ENCODE results near the gene LOXHD1.

Gene LOXHD1

DNA sequence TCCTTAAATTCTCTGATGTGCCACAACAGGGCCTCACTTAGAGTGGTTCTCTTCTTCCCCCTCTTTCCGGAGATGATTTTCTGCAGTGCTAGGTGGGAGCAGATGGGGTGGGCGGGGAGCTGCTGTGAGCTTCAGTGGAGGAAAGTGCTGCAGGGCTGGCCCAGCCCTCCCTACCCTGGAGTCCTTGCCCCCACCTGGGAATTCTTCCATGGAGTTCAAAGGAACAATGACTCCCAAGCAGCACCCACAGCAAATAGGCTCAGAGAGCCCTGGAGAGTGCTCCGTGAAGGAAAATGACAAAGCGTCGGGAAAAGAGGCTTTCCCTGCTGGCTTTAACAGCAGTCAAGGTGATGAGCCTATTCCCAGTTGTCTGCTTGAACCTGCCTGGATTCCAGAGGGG is 28.8 kb downstream of the LOXHD1 start:
- H3K4me1 ChIP-seq (ENCODE audit: control insufficient read depth in 2 of 2, insufficient read depth in 2 of 2, low read length in 2 of 2): no peaks in the 10 kb centered on the region
- H3K36me3 ChIP-seq (ENCODE audit: control insufficient read depth in 2 of 2, insufficient read depth in 2 of 2, low read length in 2 of 2): no peaks in the 10 kb centered on the region
- no peaks in the 10 kb centered on the region for H3K9me3 ChIP-seq (ENCODE audit: control insufficient read depth in 2 of 2, low read length in 2 of 2)
- H3K27ac ChIP-seq (ENCODE audit: low read depth in 2 of 2, low read length in 2 of 2): no peak overlapping the region
- no peak overlapping the region for H3K9ac ChIP-seq (ENCODE audit: low read depth in 1 of 2, low read length in 2 of 2)
- no peak overlapping the region for H3K4me3 ChIP-seq (ENCODE audit: low read length in 2 of 2)
- no peaks in the 10 kb centered on the region for H3K27me3 ChIP-seq (ENCODE audit: control insufficient read depth in 2 of 2, insufficient read depth in 2 of 2, low read length in 2 of 2)

DNA sequence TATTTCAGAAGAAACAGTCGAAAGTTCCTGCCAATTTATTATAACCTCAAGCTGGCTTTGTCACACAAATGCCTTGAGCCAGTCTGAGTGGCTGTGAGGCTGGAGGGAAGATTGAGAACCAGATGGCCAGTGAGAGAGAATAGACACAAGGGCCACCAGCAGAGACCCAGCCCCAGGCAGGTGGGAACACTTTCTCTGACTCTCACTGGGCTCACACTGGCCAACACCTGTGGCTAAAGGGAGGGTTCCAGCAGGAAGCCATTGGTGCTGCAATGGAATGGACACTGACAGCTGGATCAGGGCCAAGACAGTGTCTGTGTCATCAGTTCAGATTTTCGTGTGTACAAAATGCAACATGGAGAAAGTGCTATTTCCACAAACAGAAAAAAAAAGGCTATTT is 29.9 kb downstream of the LOXHD1 start:
- Histone ChIP-seq H3K9ac (ENCODE audit: low read depth in 1 of 2, low read length in 2 of 2) (no peak overlapping the region), H3K4me1 (ENCODE audit: control insufficient read depth in 2 of 2, insufficient read depth in 2 of 2, low read length in 2 of 2) (no peaks in the 10 kb centered on the region), H3K4me3 (ENCODE audit: low read length in 2 of 2) (no peak overlapping the region), H3K9me3 (ENCODE audit: control insufficient read depth in 2 of 2, low read length in 2 of 2) (no peaks in the 10 kb centered on the region), H3K27ac (ENCODE audit: low read depth in 2 of 2, low read length in 2 of 2) (no peak overlapping the region), H3K27me3 (ENCODE audit: control insufficient read depth in 2 of 2, insufficient read depth in 2 of 2, low read length in 2 of 2) (no peaks in the 10 kb centered on the region), H3K36me3 (ENCODE audit: control insufficient read depth in 2 of 2, insufficient read depth in 2 of 2, low read length in 2 of 2) (no peaks in the 10 kb centered on the region)

DNA sequence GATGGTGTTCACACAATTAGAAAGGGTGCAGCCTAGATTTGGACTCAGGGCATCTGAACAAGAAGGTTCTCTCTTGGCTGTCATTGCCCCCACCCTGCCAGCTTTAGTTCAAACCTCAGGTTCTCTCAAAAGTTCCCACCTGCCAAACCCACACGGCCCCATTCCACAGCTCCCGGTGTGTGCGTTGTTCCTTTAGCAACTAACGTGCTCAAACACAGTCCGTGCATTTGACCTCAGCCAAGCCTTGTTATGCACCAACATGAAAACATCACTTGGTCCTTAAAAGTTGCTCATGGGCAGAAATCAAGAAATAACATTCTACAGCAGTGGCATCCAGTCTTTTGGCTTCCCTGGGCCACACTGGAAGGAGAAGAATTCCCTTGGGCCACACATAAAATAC is 32.0 kb downstream of the LOXHD1 start:
- no peaks in the 10 kb centered on the region for H3K4me1 ChIP-seq (ENCODE audit: control insufficient read depth in 2 of 2, insufficient read depth in 2 of 2, low read length in 2 of 2)
- H3K36me3 ChIP-seq (ENCODE audit: control insufficient read depth in 2 of 2, insufficient read depth in 2 of 2, low read length in 2 of 2): no peaks in the 10 kb centered on the region
- no peaks in the 10 kb centered on the region for H3K27me3 ChIP-seq (ENCODE audit: control insufficient read depth in 2 of 2, insufficient read depth in 2 of 2, low read length in 2 of 2)
- no peak overlapping the region for H3K4me3 ChIP-seq (ENCODE audit: low read length in 2 of 2)
- H3K9ac ChIP-seq (ENCODE audit: low read depth in 1 of 2, low read length in 2 of 2): no peak overlapping the region
- H3K27ac ChIP-seq (ENCODE audit: low read depth in 2 of 2, low read length in 2 of 2): no peak overlapping the region
- H3K9me3 ChIP-seq (ENCODE audit: control insufficient read depth in 2 of 2, low read length in 2 of 2): no peaks in the 10 kb centered on the region

GRCh38 chr18:46624127-46624526 is 32.9 kb downstream of the LOXHD1 start:
- no peak overlapping the region for H3K27ac ChIP-seq (ENCODE audit: low read depth in 2 of 2, low read length in 2 of 2)

DNA sequence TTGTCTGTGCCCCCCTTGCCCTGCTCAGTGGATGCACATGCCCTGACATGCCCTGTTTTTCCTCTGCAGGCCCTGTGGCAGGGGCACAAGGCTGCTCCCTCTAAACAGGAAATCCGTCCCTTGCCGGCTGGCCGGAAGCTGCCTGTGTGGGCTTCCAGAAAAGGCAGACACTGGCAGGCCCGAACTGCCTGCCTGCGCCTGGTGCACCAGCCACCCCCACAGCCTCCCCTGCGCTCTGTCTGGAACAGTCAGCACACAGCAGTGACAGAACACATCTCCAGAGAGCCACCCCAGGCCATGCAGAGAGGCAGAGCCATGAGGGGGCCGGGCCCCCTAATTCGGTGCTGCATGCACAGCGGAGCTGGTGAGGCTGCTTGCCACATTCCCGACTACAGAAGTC is 33.5 kb downstream of the LOXHD1 start:
- Histone ChIP-seq H3K9ac (ENCODE audit: low read depth in 1 of 2, low read length in 2 of 2) (no peak overlapping the region), H3K9me3 (ENCODE audit: control insufficient read depth in 2 of 2, low read length in 2 of 2) (no peaks in the 10 kb centered on the region), H3K4me3 (ENCODE audit: low read length in 2 of 2) (no peak overlapping the region), H3K27ac (ENCODE audit: low read depth in 2 of 2, low read length in 2 of 2) (no peak overlapping the region), H3K27me3 (ENCODE audit: control insufficient read depth in 2 of 2, insufficient read depth in 2 of 2, low read length in 2 of 2) (no peaks in the 10 kb centered on the region), H3K36me3 (ENCODE audit: control insufficient read depth in 2 of 2, insufficient read depth in 2 of 2, low read length in 2 of 2) (no peaks in the 10 kb centered on the region), H3K4me1 (ENCODE audit: control insufficient read depth in 2 of 2, insufficient read depth in 2 of 2, low read length in 2 of 2) (no peaks in the 10 kb centered on the region)

More at GRCh38 chr18:46624127-46624526, 32.9 kb downstream of the LOXHD1 start:
- no peak overlapping the region for H3K4me3 ChIP-seq (ENCODE audit: low read length in 2 of 2)
- H3K9ac ChIP-seq (ENCODE audit: low read depth in 1 of 2, low read length in 2 of 2): no peak overlapping the region
- no peaks in the 10 kb centered on the region for H3K36me3 ChIP-seq (ENCODE audit: control insufficient read depth in 2 of 2, insufficient read depth in 2 of 2, low read length in 2 of 2)
- no peaks in the 10 kb centered on the region for H3K4me1 ChIP-seq (ENCODE audit: control insufficient read depth in 2 of 2, insufficient read depth in 2 of 2, low read length in 2 of 2)
- no peaks in the 10 kb centered on the region for H3K27me3 ChIP-seq (ENCODE audit: control insufficient read depth in 2 of 2, insufficient read depth in 2 of 2, low read length in 2 of 2)
- no peaks in the 10 kb centered on the region for H3K9me3 ChIP-seq (ENCODE audit: control insufficient read depth in 2 of 2, low read length in 2 of 2)

DNA sequence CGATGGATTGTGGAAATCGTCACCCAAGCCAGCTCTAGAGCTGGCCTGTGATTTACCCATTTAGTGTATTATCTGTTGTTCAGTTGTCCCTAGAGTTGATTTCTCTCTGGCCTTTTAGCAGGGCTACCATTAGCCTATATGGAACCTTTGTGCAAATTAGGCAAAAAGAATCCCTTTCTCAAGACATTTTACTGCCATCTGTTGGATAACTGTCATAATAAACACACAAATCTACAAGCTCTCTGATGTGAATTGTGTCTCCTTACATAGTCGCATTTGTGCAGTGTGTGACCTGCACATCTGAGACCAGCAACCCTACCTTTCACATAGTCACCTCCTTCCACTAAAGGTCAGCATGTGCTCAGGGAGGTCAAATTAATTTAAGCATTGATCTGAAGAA is 34.0 kb downstream of the LOXHD1 start:
- H3K4me1 ChIP-seq (ENCODE audit: control insufficient read depth in 2 of 2, insufficient read depth in 2 of 2, low read length in 2 of 2): no peaks in the 10 kb centered on the region
- H3K27me3 ChIP-seq (ENCODE audit: control insufficient read depth in 2 of 2, insufficient read depth in 2 of 2, low read length in 2 of 2): no peaks in the 10 kb centered on the region
- no peaks in the 10 kb centered on the region for H3K9me3 ChIP-seq (ENCODE audit: control insufficient read depth in 2 of 2, low read length in 2 of 2)
- H3K36me3 ChIP-seq (ENCODE audit: control insufficient read depth in 2 of 2, insufficient read depth in 2 of 2, low read length in 2 of 2): no peaks in the 10 kb centered on the region
- no peak overlapping the region for H3K9ac ChIP-seq (ENCODE audit: low read depth in 1 of 2, low read length in 2 of 2)
- no peak overlapping the region for H3K27ac ChIP-seq (ENCODE audit: low read depth in 2 of 2, low read length in 2 of 2)
- no peak overlapping the region for H3K4me3 ChIP-seq (ENCODE audit: low read length in 2 of 2)

DNA sequence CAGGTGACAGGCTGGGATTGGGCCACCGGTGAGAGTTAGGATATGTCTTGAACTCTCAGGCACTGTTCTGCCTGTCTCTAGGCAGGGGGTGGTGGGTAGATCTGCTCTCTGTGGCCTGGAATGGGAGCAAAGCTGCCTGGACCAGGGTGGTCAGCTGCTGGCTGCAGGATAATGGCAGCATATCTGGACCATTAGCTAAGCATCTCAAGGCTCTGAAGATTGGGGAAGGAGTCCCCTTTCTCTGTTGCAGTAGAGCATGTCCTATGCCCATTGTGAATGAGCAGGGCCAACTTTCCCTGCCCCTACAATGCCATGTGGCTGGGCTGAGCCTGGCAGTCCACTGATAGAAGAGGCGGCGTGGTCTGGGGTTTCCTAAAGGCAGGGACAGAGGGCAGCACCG is 34.6 kb downstream of the LOXHD1 start:
- H3K4me3 ChIP-seq (ENCODE audit: low read length in 2 of 2): no peak overlapping the region

GRCh38 chr18:46621871-46622270 is 35.1 kb downstream of the LOXHD1 start:
- H3K4me1 ChIP-seq (ENCODE audit: control insufficient read depth in 2 of 2, insufficient read depth in 2 of 2, low read length in 2 of 2): no peaks in the 10 kb centered on the region
- no peak overlapping the region for H3K27ac ChIP-seq (ENCODE audit: low read depth in 2 of 2, low read length in 2 of 2)
- no peaks in the 10 kb centered on the region for H3K36me3 ChIP-seq (ENCODE audit: control insufficient read depth in 2 of 2, insufficient read depth in 2 of 2, low read length in 2 of 2)
- H3K27me3 ChIP-seq (ENCODE audit: control insufficient read depth in 2 of 2, insufficient read depth in 2 of 2, low read length in 2 of 2): no peaks in the 10 kb centered on the region
- no peak overlapping the region for H3K4me3 ChIP-seq (ENCODE audit: low read length in 2 of 2)
- H3K9me3 ChIP-seq (ENCODE audit: control insufficient read depth in 2 of 2, low read length in 2 of 2): no peaks in the 10 kb centered on the region
- H3K9ac ChIP-seq (ENCODE audit: low read depth in 1 of 2, low read length in 2 of 2): no peak overlapping the region

More for the DNA sequence above, 34.6 kb downstream of the LOXHD1 start:
- H3K9me3 ChIP-seq (ENCODE audit: control insufficient read depth in 2 of 2, low read length in 2 of 2): no peaks in the 10 kb centered on the region
- no peaks in the 10 kb centered on the region for H3K4me1 ChIP-seq (ENCODE audit: control insufficient read depth in 2 of 2, insufficient read depth in 2 of 2, low read length in 2 of 2)
- H3K27ac ChIP-seq (ENCODE audit: low read depth in 2 of 2, low read length in 2 of 2): no peak overlapping the region
- no peaks in the 10 kb centered on the region for H3K36me3 ChIP-seq (ENCODE audit: control insufficient read depth in 2 of 2, insufficient read depth in 2 of 2, low read length in 2 of 2)
- no peak overlapping the region for H3K9ac ChIP-seq (ENCODE audit: low read depth in 1 of 2, low read length in 2 of 2)
- no peaks in the 10 kb centered on the region for H3K27me3 ChIP-seq (ENCODE audit: control insufficient read depth in 2 of 2, insufficient read depth in 2 of 2, low read length in 2 of 2)

DNA sequence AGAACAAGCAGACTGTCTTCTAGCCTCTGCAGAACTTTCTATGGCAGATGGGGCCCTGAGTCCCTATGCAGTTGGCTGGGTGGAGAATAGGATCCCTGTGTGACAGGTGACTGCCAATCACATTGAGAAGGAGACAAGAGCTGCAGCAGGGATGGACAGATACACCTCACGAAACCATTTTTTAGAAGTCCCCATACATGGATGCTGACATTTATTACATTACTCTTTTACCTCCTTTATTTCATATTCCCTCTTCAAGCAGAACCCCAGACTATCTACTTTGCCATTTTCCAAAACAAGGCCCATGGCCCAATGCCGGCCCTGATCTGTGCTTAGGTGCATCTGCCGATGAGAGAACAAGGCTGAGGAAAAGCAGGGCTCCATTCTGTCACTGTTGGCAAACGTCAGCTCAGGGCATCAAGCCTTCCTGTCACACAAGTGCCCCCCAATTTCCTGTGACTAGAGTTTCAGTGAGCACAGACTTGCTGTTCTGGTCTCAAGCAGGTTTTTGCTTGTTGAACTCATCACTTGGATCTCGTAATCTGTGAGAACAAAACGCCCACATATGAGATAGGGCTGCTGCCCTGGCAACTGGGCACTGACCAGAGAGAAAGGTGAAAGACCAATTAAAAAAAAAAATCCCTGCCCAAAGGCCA is 35.8 kb downstream of the LOXHD1 start:
- no peaks in the 10 kb centered on the region for H3K36me3 ChIP-seq (ENCODE audit: control insufficient read depth in 2 of 2, insufficient read depth in 2 of 2, low read length in 2 of 2)
- H3K27ac ChIP-seq (ENCODE audit: low read depth in 2 of 2, low read length in 2 of 2): no peak overlapping the region
- H3K4me1 ChIP-seq (ENCODE audit: control insufficient read depth in 2 of 2, insufficient read depth in 2 of 2, low read length in 2 of 2): no peaks in the 10 kb centered on the region
- H3K4me3 ChIP-seq (ENCODE audit: low read length in 2 of 2): no peak overlapping the region
- H3K9me3 ChIP-seq (ENCODE audit: control insufficient read depth in 2 of 2, low read length in 2 of 2): no peaks in the 10 kb centered on the region
- H3K27me3 ChIP-seq (ENCODE audit: control insufficient read depth in 2 of 2, insufficient read depth in 2 of 2, low read length in 2 of 2): no peaks in the 10 kb centered on the region
- no peak overlapping the region for H3K9ac ChIP-seq (ENCODE audit: low read depth in 1 of 2, low read length in 2 of 2)

- H3K4me3 ChIP-seq (ENCODE audit: low read length in 2 of 2): no peak overlapping the region
- no peaks in the 10 kb centered on the region for H3K36me3 ChIP-seq (ENCODE audit: control insufficient read depth in 2 of 2, insufficient read depth in 2 of 2, low read length in 2 of 2)
- no peaks in the 10 kb centered on the region for H3K4me1 ChIP-seq (ENCODE audit: control insufficient read depth in 2 of 2, insufficient read depth in 2 of 2, low read length in 2 of 2)
- H3K9ac ChIP-seq (ENCODE audit: low read depth in 1 of 2, low read length in 2 of 2): no peak overlapping the region
- H3K9me3 ChIP-seq (ENCODE audit: control insufficient read depth in 2 of 2, low read length in 2 of 2): no peaks in the 10 kb centered on the region
- H3K27ac ChIP-seq (ENCODE audit: low read depth in 2 of 2, low read length in 2 of 2): no peak overlapping the region
- H3K27me3 ChIP-seq (ENCODE audit: control insufficient read depth in 2 of 2, insufficient read depth in 2 of 2, low read length in 2 of 2): no peaks in the 10 kb centered on the region
These were observed 37.5 kb downstream of the LOXHD1 start for GRCh38 chr18:46619559-46619958.

GRCh38 chr18:46615720-46616119 is 41.3 kb downstream of the LOXHD1 start:
- H3K4me1 ChIP-seq (ENCODE audit: control insufficient read depth in 2 of 2, insufficient read depth in 2 of 2, low read length in 2 of 2): no peaks in the 10 kb centered on the region
- no peaks in the 10 kb centered on the region for H3K36me3 ChIP-seq (ENCODE audit: control insufficient read depth in 2 of 2, insufficient read depth in 2 of 2, low read length in 2 of 2)
- no peak overlapping the region for H3K4me3 ChIP-seq (ENCODE audit: low read length in 2 of 2)
- no peak overlapping the region for H3K27ac ChIP-seq (ENCODE audit: low read depth in 2 of 2, low read length in 2 of 2)
- H3K9me3 ChIP-seq (ENCODE audit: control insufficient read depth in 2 of 2, low read length in 2 of 2): no peaks in the 10 kb centered on the region
- H3K27me3 ChIP-seq (ENCODE audit: control insufficient read depth in 2 of 2, insufficient read depth in 2 of 2, low read length in 2 of 2): no peaks in the 10 kb centered on the region
- H3K9ac ChIP-seq (ENCODE audit: low read depth in 1 of 2, low read length in 2 of 2): no peak overlapping the region

Data from mucosa of rectum (tissue), 2 donors.